GM12865 (cell line): Measurements from ENCODE around the gene SPDYC.
A peak's percentile ranks its signal among the peaks of the same experiment; 100 is the strongest.

Experiments
- DNase-seq: peaks from one replicate; pipeline ENCODE4 v3.0.0; 2010; ENCODE audit warnings: low read depth
- H3K4me3 ChIP-seq: 2 replicates; pipeline ENCODE4 v1.5.1; 2011; ENCODE audit warnings: mild to moderate bottlenecking, low read depth, low read length, control low read depth
- CTCF ChIP-seq: IDR thresholded peaks from 2 replicates; pipeline ENCODE4 v1.5.1; 2011; ENCODE audit warnings: low read length, control low read depth, low read depth, inconsistent platforms; ENCODE audit not compliant: insufficient read depth; ENCODE audit errors: missing control alignments

The SPDYC gene

GRCh38 chr11:65150509-65151299 is 19.3 kb upstream of the SPDYC start:
- peak; percentile 85 for DNase-seq
- TF ChIP-seq CTCF: no peak
- H3K4me3 ChIP-seq: no peak overlapping the region; the same call in 1 of the 2 replicates

- no peak for DNase-seq
- no peak overlapping the region for H3K4me3 ChIP-seq
- no peak for TF ChIP-seq CTCF
Observed at GRCh38 chr11:65151331-65151899, 18.6 kb upstream of the SPDYC start.

GRCh38 chr11:65152122-65152521 is 17.9 kb upstream of the SPDYC start:
- TF ChIP-seq CTCF: no peak
- no peak overlapping the region for H3K4me3 ChIP-seq
- peak; percentile 37 for DNase-seq

GRCh38 chr11:65156256-65156655 is 13.8 kb upstream of the SPDYC start:
- H3K4me3 ChIP-seq: no peak overlapping the region
- TF ChIP-seq CTCF: no peak
- no peak for DNase-seq

GRCh38 chr11:65156926-65157325 is 13.1 kb upstream of the SPDYC start:
- DNase-seq: no peak
- no peak overlapping the region for H3K4me3 ChIP-seq
- TF ChIP-seq CTCF: no peak

- no peak for TF ChIP-seq CTCF
- DNase-seq: no peak
- H3K4me3 ChIP-seq: no peak overlapping the region
Observed at GRCh38 chr11:65157336-65157735, 12.7 kb upstream of the SPDYC start.

GRCh38 chr11:65159012-65159411 is 11.0 kb upstream of the SPDYC start:
- DNase-seq: peak; percentile 79
- TF ChIP-seq CTCF: no peak
- no peak overlapping the region for H3K4me3 ChIP-seq
